ENCODE data around the gene KCTD5.

DNA sequence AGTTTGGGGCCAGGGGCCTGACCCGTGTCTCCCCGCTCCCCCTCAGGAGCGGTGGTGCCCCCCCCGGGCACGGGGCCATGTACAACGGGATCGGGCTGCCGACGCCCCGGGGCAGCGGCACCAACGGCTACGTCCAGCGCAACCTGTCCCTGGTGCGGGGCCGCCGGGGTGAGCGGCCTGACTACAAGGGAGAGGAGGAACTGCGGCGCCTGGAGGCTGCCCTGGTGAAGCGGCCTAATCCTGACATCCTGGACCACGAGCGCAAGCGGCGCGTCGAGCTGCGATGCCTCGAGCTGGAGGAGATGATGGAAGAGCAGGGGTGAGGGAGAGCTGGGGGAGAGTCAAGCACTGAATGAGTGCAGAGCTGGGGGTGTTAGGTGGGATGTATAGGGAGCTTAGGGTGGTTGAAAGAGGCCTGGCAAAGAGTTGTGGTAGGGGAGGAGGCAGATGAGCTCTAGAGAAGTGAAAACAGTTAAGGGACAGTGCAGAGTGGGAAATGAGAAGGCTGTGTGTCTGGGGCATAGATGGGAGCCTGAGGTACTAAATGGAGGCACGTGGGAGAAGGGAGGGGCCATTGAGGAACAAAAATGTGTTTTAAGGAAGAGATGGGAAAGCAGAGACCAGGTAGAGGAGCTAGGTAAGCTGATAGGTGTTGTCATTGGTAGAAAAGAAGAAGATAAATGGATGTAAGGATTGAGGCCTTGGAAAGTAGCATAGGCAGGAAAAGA, 74.1 kb downstream of the KCTD5 start:
- TF ChIP-seq POLR2A (IDR thresholded peaks at IDR 0.05; ENCODE audit: low read depth, low read length) (no peak), TAF1 (IDR thresholded peaks at IDR 0.05; ENCODE audit: borderline replicate concordance, low read depth, low read length) (no peak)

All from GM12892 (cell line).